NCI-H1930 (cell line): ENCODE measurements around the gene IFTAP.

Experiments
- DNase-seq, 2 experiments: peaks; one replicate each; lab custom pipeline; 2025; lab: John Stamatoyannopoulos, UW

The IFTAP gene

DNA sequence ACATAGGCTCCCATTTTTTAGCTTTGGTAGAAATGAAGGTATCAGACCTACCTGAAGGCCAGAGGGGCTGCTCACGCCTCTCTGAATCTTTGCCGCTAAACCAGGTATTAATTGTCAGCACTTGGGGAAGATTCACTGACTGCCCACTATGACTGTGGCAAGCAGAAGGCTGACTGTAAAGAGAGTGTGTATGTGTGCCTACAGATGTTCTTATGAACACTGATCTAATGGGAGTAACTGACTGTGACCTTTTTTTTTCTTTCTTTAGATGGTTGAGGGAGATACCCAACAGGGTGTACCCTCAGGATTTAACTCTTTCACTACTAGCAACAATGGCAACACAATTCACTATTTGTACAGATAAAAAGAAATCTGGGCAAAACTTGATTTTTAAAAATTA lies 3.7 kb downstream of the IFTAP start, which contains the start of gene RAG2:
Gene RAG2 (minus strand): TSS at position 186 of the 400 bp plus-strand sequence. CDS start 4,068 bp downstream, outside the sequence.
- DNase-seq: no peak

DNA sequence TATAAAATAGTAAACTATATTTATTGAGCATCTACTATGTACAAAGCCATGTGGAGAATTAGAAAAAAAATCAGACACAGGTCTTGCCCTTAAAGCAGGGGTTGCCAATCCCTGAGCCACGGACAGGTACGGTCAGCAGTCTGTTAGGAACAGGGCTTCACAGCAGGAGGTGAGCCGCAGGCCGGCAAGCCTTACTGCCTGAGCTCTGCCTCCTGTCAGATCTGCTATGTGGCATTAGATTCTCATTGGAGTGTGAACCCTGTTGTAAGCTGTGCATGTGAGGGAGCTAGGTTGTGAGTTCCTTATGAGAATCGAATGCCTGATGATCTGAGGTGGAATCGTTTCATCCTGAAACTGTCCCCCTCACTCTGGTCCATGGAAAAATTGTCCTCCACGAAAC lies 5.9 kb downstream of the IFTAP start:
- DNase-seq: no peak

DNA sequence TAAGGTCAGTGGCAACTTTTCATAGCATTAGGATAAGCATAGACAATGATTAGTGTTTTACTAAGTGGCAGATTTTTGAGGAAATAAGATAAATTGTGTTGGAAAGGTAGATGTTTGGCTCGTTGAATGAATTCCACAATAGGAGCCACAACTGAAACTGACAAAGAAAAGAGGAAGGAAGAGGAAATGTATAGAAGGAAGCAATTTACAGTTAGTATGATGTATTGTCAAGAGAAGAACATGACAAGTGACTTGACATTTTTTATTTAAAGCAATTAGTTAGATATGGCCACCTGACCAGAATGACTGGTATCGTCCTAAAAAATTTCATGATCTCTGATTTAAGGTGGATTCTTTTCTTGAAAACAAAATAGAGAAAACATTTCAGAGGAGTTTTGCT lies 6.9 kb downstream of the IFTAP start:
- DNase-seq: no peak

DNA sequence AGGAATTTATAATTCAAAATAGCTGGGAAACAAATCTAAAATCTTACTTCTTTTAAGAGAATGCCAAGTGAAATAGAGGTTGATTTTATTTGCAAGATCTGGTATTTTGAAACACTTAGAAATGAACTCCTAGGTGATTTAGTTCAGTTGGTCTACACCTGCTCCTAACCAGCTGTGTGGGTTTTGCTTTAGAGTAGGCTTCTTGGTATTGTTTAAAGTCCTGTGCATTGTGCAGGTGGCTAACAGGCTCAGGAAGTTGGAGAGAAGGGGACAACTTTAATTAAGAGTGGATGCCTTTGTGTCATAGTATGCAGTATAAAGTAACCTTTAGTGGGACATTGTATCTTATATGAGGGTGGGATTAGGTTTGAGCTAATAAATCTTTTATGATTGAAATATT lies 7.8 kb downstream of the IFTAP start:
- DNase-seq: no peak

DNA sequence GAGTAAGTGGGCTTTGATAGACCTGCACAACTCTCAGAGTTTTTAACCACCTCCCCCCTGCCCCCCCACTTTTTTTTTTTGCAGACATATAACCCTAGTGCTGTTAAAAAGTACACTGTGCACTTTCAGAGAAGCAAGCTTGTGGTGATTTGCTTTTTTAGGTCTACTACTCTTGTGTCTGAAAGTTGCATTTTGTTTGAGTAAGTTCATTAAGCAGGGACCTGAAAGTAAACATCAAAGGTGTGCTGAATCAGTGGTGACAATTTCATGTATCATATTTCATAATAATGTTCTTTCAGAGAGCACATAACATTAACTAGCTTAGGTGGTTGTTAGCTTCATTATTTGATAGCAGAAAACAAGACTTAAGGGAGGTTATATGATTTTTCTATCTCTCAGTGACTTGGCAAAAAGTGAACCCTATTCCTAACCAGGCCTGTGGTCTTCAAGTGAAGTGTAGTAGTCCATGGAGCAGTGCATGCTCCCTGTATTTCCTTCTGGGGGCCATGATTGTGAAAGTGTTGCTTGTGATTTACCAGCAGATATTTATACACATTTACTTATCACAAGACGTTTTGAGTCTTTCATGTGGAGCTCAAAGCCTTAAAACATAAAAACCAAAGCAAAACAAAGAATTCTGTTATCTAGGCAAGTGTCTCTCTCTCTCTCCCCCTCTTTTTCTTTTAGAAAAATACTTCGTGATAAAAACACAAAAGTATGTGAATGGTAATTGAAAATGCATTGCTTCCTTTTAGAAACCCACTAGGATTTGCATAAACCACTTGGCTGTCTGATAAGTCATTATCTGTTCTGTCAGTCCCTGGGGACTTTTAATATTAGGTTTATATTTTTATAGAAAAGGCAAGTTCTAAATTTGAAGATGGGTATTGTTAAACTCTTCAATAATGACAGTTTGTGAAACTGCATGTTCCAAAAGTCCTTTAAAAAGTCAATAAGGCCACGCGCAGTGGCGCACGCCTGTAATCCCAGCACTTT lies 11.2 kb downstream of the IFTAP start:
- DNase-seq: no peak

DNA sequence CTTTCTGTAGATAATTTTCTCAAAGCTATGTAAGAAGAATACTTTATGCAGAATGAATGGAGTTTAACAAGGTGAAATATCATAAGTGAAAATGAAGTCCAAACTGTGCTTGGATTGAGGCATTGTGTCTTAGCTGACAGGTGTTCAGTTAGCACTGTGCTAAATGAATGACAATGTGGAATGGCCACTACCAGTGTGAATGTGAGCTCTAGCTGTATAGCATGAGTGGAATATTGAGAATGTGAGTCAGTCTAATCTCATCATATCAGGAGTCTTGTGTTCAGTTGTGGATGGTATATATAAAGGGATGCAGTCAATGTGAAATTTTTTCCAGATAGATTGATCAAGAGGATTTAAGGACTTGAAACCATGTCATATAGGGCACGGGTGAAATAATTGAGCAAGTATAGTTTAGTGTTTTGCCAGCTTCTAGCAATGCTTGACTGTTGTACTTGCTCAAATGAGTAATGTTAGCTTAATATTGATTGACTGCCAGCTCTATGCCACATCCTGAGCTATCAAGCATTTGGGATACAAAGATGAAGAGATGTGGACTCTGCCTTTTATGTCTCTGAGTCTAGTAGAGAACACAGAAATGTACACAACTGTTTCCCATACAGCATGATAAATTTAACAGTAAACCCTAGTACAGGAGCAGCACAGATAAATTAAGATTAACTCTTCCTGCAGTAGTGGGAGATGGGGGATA lies 14.3 kb downstream of the IFTAP start:
- DNase-seq: no peak

DNA sequence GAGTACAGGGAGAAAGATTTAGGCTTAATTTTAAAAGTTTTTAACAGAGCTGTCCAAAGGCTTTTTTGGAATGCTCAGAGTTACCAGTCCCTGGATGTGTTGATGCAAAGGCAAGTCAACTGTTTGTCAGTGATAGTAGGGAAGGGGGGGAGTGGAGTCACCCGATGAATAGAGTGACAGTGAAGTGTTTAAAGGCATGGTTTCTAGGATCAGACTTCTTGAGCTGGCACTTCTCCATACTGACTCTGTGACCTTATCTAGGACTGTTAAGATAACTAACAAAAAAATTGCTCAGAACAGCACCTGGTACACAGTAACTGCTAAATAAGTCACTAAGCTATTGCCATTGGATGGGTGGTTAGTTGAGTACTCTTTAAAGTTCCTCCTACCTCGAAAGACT lies 15.1 kb downstream of the IFTAP start:
- DNase-seq: no peak

DNA sequence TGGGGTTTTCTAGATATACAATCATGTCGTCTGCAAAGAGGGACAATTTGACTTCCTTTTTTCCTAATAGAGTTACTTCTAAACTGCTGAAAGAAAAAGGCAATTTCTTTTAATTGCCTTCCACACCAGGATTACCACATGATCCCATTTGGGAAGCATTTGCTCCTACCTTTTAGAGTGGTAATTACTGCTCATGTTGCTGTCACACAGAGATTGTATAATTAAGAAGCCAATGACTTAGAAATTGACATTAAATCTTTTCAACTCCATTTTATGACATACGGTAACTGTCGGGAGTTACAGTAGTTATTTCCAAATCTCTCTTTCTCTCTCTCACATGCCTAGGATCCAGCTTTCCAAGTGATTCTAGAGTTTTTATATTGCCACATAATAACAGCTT lies 21.5 kb downstream of the IFTAP start:
- DNase-seq: no peak

DNA sequence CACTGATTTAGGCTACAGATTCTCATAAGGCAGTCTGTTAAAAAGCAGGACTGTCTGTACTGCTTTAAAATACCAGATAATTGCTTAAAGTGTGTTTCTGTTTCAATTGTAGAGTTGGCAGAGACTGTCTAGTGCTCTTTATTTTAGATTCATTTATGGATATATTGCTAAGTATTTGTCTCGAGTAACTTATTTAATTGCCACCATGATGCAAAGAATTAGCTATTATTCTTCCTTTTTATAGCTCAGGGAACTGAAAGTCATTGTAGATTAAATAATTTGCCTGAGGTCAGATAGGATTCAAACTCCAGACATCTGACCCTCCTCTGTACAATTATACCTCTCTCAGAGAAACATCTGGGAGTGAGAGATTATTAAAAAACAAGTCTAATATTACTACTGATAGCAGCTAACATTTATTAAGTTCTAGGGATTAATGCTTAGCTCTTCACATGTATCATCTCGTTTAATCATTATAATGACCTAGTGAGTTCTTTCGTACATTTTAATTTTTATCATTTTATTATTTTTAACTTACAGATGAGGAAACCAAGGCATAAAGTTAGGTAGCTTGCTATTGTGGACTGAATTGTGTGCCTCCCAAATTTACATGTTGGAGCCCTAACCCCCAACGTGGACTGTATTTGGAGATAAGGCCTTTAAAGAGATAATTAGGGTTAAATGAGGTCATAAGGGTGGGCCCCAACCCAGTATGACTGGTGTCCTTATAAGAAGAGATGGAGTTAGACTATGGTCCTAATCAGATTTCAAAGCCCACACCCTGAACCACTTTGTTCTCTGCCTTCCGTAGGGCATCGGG lies 23.5 kb downstream of the IFTAP start:
- no peak for DNase-seq

DNA sequence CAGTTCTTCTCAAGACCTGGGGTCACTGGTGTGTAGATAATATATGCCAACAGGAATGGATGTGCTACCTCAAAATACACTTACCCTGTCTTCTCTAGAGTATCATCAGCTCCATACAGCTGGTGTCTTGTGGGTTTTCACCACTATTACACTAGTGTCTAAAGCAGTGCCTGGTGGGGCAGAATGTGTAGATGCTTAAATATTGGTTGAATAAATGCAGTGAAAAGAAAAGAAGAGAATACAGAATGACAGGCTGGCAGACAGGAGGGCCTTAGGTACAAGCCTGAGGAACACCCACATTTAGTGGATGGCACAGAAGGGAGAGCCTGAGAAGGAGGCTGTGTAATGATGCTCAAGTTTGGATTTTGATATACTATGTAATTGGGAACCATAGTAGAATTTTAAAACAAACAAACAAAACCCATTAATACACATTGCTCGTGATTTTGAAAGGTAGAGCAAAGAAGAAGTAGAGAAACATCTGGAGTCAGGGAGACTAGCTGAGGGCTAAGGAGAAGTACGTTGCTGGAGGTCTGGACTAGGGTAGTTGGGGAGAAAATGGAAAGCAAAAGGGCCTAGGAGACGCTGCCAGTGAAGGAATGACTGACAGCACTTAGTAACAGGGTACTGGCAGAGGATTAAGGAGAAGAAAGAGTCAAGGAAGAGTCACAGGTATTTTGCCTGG lies 24.2 kb downstream of the IFTAP start:
- DNase-seq: no peak

DNA sequence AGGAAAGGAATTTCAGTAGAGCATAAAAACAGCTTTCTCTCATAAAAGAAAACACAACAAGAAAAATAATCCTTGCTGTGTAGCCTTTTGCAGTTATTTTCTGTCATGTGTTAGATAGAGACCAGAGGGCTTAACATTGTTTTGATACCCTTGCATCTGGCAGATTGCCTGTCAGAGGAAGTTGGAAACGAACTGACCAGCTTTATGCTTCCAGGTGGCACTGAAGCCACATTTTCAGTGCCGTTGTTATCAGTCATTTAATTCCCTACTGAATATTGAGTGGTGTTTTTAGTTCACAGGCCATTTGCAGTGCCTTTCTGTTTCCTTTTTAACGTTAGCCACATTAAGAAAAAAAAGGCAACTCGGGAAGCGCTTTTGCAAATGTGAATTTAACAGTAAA lies 25.2 kb downstream of the IFTAP start:
- no peak for DNase-seq

DNA sequence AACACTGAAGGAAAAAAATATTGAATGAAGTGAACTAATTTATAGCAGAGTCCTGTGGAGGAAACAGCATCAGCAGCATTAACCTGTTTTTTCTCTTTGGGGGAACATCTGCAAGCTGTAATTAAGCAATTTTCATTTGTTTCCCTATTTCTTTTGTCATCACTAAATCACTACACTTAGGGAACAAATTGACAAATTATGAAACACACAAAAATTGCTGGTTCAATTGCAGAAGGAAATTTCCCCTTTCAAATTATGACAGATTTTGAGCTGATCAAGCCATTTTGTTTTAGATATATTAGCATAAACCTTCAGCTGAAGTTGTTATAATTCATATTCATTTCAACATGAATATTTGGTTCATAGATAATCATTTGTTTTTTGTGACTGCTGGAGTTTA lies 25.9 kb downstream of the IFTAP start:
- no peak for DNase-seq

DNA sequence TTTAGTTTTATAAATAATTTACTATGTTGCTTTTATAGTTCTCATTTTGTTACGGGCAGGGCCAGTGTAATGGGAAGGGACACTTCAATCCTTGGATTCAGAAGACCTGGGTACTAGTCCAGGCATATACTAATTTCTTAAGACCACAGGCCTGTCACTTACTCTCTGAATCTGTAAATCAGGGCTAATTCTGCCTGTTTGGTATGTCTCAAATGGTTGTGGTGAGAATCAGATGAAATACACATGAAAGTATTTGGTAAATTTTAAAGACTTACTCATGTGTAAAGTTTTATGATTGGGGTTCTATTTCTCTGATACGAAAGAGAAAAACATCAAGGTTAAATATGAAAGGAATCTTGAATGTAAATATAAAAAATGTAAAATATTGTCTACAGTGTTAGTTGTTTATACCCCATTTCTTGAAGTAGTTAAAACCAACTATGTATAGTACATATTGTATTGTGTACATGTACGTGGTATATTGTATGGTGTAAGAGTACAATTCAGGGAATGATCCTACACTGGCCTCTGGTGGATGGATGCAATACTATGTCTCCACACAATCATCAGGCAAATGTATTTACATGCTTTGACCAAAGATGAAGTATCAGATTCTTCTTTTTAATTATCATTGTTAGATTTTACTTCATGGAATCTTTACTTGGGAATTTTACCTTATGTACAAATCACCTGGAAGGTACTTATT lies 28.3 kb downstream of the IFTAP start:
- peak in 1 of 2 experiments; percentile 46 for DNase-seq

DNA sequence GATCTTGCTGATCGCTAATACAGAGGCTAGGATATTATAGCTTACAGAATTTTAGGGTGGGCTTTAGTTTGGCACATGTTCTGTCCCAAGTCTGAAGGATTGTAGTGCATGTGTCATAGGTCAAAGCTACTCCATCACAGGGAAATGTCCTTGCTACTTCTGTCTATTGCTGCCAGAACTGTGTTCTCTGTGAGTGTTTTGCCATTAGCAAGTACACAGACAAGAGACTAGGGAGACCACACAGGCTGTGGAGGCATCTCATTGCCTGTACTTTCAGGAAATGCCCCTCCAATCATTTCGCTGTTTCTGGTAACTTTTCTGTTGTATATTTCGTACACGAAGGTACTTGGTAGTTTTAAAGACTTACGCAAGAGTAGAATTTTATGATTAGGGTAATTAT lies 29.2 kb downstream of the IFTAP start:
- no peak for DNase-seq

DNA sequence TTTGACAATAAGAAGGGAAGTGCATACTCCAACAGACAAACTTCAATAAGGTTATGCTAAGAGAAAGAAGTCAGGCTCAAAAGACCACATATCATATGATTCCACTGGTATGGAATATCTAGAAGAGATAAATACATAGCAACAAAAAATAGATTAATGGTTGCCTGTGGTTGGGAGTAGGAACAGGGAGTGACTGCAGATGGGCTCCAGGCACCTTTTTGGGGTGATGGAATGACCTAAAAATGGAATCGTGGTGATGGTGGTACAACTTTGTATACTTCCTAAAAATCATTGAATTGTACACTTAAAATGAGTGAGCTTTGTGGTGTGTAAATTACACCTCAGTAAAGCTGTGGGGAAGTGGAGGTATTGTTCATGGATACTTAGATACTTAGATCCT lies 32.7 kb downstream of the IFTAP start:
- no peak for DNase-seq

DNA sequence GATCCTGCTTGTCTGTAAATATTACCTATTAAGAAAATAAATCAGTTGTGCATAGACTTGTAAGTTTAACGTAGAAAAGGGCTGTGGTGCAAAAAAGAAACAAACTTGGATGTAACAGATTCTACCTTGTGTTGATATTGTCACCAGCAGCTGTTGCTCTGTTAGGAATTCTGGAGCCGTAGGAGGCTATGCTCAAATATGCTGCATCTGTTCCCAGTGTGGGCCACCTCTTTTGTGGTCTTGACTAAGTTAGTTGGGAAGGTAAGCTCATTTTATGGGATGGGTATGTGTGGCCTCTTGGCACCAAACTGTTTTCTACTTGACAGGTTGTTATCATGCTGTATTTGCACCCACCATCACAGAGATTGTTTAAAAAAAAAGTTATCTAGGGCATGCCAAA lies 33.2 kb downstream of the IFTAP start:
- no peak for DNase-seq

DNA sequence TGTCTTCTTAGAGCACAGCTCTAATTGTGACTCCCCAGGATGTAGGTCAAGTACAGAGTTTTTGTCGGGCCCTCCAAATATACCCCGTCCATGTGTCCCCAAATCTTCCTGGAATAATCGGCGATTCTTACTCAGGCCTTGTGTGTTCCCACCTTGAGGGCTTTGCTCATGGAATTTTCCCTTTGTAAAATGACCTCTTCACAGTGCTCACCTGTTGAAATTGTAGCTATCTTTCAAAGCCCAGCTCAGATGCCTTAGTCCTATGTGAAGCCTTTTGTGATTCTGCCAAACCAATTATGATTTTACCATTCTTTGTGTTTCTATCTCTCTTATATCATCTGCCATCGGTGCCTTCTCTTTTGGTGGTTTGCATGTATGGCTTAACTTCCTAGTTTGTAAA lies 33.8 kb downstream of the IFTAP start:
- DNase-seq: no peak

DNA sequence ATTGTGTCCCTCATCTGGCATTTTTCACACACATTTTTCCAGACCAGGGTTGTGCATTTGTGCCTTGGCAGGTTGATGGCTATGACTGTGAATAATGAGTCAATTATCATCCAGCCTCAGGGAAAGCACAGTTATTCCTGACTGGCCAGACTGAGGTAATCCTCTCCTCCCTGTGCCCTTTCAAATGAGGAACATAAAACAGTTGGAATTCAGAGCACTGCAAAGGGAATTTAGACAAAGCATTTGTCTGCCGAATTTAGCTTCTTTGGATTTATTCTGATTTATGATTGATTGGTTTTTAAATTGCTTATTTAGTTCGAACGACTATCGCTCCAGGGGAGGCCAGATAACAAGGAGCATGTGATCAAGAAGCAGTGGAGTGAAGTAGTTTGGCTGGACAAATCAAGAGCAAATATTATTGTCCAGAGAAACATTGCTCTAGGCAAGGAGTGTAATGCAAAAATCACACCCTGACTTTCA lies 34.5 kb downstream of the IFTAP start:
- no peak for DNase-seq

DNA sequence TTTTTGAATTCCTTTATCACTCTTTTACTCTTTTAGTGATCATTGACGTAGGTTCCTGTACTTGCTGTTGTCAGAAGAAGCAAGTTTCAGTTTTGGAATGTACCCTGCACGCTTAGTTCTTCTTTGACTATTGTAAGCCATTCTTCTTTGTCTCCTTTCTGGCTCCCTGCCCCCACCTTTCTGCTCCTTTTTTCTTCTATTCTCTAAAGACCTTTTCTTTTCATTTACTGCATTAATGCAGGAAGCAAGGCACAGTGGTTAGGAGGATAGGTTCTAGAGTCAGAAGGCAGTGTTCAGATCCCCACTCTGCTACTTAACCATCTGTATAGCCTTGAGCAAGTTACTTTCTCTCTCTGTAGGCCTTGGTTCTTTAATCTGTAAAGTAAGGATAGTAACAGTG lies 37.5 kb downstream of the IFTAP start:
- no peak for DNase-seq

DNA sequence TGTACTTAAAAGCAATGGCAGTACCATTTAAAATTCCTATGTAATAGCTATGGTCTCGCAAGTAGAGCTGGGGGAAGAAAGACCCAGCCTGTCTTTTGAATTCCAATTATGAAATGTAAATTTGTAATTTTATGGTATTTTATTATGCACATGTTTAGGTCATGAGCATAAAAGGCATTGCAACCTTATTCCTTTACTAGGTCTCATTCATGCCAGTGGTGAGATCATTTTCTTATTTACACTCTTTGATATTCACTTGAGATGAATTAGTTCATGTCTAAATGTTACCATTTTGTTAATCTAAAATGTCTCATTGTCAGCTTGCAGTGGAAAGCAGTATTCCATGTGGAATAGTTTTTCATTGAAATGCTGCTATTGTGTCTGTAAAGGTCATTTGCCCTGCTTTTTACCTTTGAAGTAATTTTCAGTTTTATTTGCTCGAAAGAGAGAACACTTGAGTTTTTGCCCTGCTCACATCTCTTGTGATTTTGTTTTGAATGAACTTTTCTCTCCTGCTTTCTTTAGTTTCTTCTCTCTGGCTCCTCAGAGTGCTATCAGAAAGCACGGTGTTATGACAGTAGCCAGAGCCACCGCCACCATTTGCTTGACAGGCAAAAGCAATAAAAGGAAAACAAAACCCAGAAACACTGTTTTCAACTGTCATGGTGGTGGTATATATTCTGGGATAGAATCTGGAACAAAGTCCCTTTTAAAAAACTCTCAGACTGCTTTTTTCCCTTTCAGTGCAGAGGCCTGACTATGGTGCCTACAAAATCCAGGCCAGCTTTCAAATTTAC lies 41.0 kb downstream of the IFTAP start:
- no peak for DNase-seq
